Fibroblast of lung (primary cell): Measurements from ENCODE around the gene RBM33. TPM values are rescaled to one million over a fixed set of nuclear protein-coding genes. Genes with fewer than 3 reads are reported as not detected.

ENCODE experiments used
- DNase-seq, 2 donors: peaks; one replicate each; pipeline versions ENCODE4 v3.0.0 to v3.0.0-alpha.2; 2010; ENCODE audit warnings: low read depth in 2 of 2
- H2AFZ ChIP-seq: 2 replicates; pipeline ENCODE4 v1.5.1; 2012; ENCODE audit warnings: low read length, control low read depth, inconsistent platforms
- H3K27ac ChIP-seq: 2 replicates; pipeline ENCODE4 v1.5.1; 2011; ENCODE audit warnings: low read length, control low read depth; ENCODE audit not compliant: insufficient read depth
- H3K27me3 ChIP-seq: 2 replicates; pipeline ENCODE4 v1.5.1; 2011; ENCODE audit warnings: mild to moderate bottlenecking, low read length; ENCODE audit not compliant: control insufficient read depth, insufficient read depth
- H3K36me3 ChIP-seq: 2 replicates; pipeline ENCODE4 v1.5.1; 2011; ENCODE audit warnings: low read length; ENCODE audit not compliant: control insufficient read depth, insufficient read depth
- H3K4me1 ChIP-seq: 2 replicates; pipeline ENCODE4 v1.5.1; 2011; ENCODE audit warnings: low read length; ENCODE audit not compliant: control insufficient read depth, insufficient read depth; ENCODE audit errors: extremely low read depth
- H3K4me2 ChIP-seq: 2 replicates; pipeline ENCODE4 v1.5.1; 2011; ENCODE audit warnings: low read length, control low read depth; ENCODE audit not compliant: insufficient read depth; ENCODE audit errors: extremely low read depth
- H3K4me3 ChIP-seq, 4 experiments: fragments of 200-600 bp in 1 of 4; sonication (generic) in 1 of 4; replicated peaks in 1 of 4; 2 replicates each; pipeline ENCODE4 v1.5.1; 2011 to 2016; ENCODE audit warnings: low read length in 4 of 4, low read depth in 3 of 4, mild to moderate bottlenecking in 3 of 4, control low read depth in 2 of 4, inconsistent platforms in 1 of 4, mixed read lengths in 1 of 4; ENCODE audit not compliant: insufficient read depth in 1 of 4; ENCODE audit errors: control extremely low read depth in 1 of 4
- H3K79me2 ChIP-seq: 2 replicates; pipeline ENCODE4 v1.5.1; 2012; ENCODE audit warnings: mild to moderate bottlenecking, low read length, inconsistent platforms; ENCODE audit not compliant: control insufficient read depth, insufficient read depth
- H3K9ac ChIP-seq: 2 replicates; pipeline ENCODE4 v1.5.1; 2011; ENCODE audit warnings: mild to moderate bottlenecking, low read length, control low read depth; ENCODE audit not compliant: insufficient read depth
- H3K9me3 ChIP-seq: 2 replicates; pipeline ENCODE4 v1.5.1; 2012; ENCODE audit warnings: low read depth, low read length; ENCODE audit not compliant: control insufficient read depth, insufficient read depth
- H4K20me1 ChIP-seq: 2 replicates; pipeline ENCODE4 v1.5.1; 2011; ENCODE audit warnings: low read length; ENCODE audit not compliant: control insufficient read depth, insufficient read depth; ENCODE audit errors: extremely low read depth
- EZH2 ChIP-seq: IDR thresholded peaks from 2 replicates; pipeline ENCODE4 v1.5.1; 2012; ENCODE audit warnings: low read length, control low read depth, mild to moderate bottlenecking; ENCODE audit errors: missing control alignments
- polyA plus RNA-seq, 2 donors: library from polyadenylated mRNA; depleted of rRNA in 1 of 2; stranded (reverse) in 1 of 2; unstranded in 1 of 2; fragments of >200 nt; gene quantifications; 2 replicates each; pipeline ENCODE4 v1.2.1, GENCODE V29; 2011 to 2012; ENCODE audit warnings: missing spikeins in 1 of 2
- total RNA-seq: library from RNA; depleted of rRNA; stranded (reverse); fragments of >200 nt; gene quantifications from 2 replicates; pipeline ENCODE4 v1.2.1, GENCODE V29; 2014
- TF ChIP-seq, protein P1 (sequence below), 2 donors: IDR thresholded peaks in 1 of 2; conservative IDR thresholded peaks in 1 of 2; 1 replicate in 1 of 2; 2 replicates in 1 of 2; pipeline ENCODE4 v1.5.1; 2011 to 2012; ENCODE audit warnings: low read length in 2 of 2, control low read depth in 1 of 2, inconsistent platforms in 1 of 2, low read depth in 1 of 2, mild to moderate bottlenecking in 1 of 2

Gene RBM33
- total and polyA plus RNA-seq, 2 donors (not counting 1 experiment from before 2014, with no cell fraction given), result 6.9 to 33.2 TPM

DNA sequence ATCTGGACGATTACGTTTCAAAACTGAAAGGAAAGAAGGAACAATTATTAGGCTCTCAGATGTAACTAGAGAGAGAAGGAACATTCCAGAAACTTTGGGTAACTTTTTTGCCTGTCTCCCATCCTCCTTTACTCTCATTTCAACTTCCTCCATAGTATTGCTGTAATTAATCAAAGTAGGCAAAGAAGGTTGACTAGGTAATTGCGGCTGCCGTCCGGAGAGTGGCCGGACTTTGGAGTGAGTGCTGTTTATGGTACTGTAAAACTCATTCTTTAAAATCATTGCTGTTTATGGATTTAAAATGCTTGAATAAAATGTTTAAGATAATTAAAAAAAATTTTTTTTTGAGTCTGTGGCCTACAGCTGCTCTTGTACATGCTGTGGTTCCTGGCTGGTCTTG lies 56.4 kb downstream of the RBM33 start:
- H3K4me3 ChIP-seq, result no peak overlapping the region
- no peak overlapping the region for H3K9ac ChIP-seq
- no peak for DNase-seq
- H2AFZ ChIP-seq, result no peak overlapping the region
- peaks cover 2% of the 10 kb centered on the region for H4K20me1 ChIP-seq
- H3K27me3 ChIP-seq, result no peaks in the 10 kb centered on the region
- H3K9me3 ChIP-seq, result no peaks in the 10 kb centered on the region
- peaks cover 2% of the 10 kb centered on the region for H3K36me3 ChIP-seq
- H3K4me1 ChIP-seq, result no peaks in the 10 kb centered on the region
- H3K79me2 ChIP-seq, result peaks cover 30% of the 10 kb centered on the region
- H3K27ac ChIP-seq, result no peak overlapping the region
- H3K4me2 ChIP-seq, result no peak overlapping the region
- TF ChIP-seq EZH2, result no peak
- TF ChIP-seq, protein P1, sequence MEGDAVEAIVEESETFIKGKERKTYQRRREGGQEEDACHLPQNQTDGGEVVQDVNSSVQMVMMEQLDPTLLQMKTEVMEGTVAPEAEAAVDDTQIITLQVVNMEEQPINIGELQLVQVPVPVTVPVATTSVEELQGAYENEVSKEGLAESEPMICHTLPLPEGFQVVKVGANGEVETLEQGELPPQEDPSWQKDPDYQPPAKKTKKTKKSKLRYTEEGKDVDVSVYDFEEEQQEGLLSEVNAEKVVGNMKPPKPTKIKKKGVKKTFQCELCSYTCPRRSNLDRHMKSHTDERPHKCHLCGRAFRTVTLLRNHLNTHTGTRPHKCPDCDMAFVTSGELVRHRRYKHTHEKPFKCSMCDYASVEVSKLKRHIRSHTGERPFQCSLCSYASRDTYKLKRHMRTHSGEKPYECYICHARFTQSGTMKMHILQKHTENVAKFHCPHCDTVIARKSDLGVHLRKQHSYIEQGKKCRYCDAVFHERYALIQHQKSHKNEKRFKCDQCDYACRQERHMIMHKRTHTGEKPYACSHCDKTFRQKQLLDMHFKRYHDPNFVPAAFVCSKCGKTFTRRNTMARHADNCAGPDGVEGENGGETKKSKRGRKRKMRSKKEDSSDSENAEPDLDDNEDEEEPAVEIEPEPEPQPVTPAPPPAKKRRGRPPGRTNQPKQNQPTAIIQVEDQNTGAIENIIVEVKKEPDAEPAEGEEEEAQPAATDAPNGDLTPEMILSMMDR (conservative IDR thresholded peaks at IDR 0.05 in 1 of 2, IDR thresholded peaks at IDR 0.05 in 1 of 2; ENCODE audit: low read depth in 1 of 2, low read length in 2 of 2), result no peak

GRCh38 chr7:155701972-155702544 lies 57.6 kb downstream of the RBM33 start:
- Histone ChIP-seq H3K79me2 (peaks cover 19% of the 10 kb centered on the region), H2AFZ (no peak overlapping the region), H3K9me3 (no peaks in the 10 kb centered on the region), H3K36me3 (peaks cover 2% of the 10 kb centered on the region), H4K20me1 (no peaks in the 10 kb centered on the region), H3K4me2 (no peak overlapping the region), H3K4me1 (no peaks in the 10 kb centered on the region), H3K27me3 (no peaks in the 10 kb centered on the region), H3K9ac (no peak overlapping the region), H3K27ac (no peak overlapping the region), H3K4me3 (no peak overlapping the region)
- TF ChIP-seq, protein P1 (conservative IDR thresholded peaks at IDR 0.05 in 1 of 2, IDR thresholded peaks at IDR 0.05 in 1 of 2; ENCODE audit: low read depth in 1 of 2, low read length in 2 of 2), result no peak
- no peak for TF ChIP-seq EZH2
- DNase-seq, result peak in 1 of 2 donors; percentile 14

GRCh38 chr7:155702616-155703015 lies 58.2 kb downstream of the RBM33 start:
- H3K4me1 ChIP-seq, result no peaks in the 10 kb centered on the region
- H3K27me3 ChIP-seq, result no peaks in the 10 kb centered on the region
- peaks cover 18% of the 10 kb centered on the region for H3K79me2 ChIP-seq
- H3K9me3 ChIP-seq, result no peaks in the 10 kb centered on the region
- H3K27ac ChIP-seq, result no peak overlapping the region
- H3K4me3 ChIP-seq, result no peak overlapping the region
- no peaks in the 10 kb centered on the region for H4K20me1 ChIP-seq
- peaks cover 3% of the 10 kb centered on the region for H3K36me3 ChIP-seq
- DNase-seq, result peak in 1 of 2 donors; percentile 50
- H3K9ac ChIP-seq, result no peak overlapping the region
- H3K4me2 ChIP-seq, result no peak overlapping the region
- H2AFZ ChIP-seq, result no peak overlapping the region
- TF ChIP-seq, protein P1 (conservative IDR thresholded peaks at IDR 0.05 in 1 of 2, IDR thresholded peaks at IDR 0.05 in 1 of 2; ENCODE audit: low read depth in 1 of 2, low read length in 2 of 2), result no peak
- TF ChIP-seq EZH2, result no peak
